ENCODE results near the gene MEAF6.
"Not testable (repeated sequence)": the region's sequence is repeated elsewhere in the genome, so short reads cannot be mapped to it uniquely, and the experiment has no call there.

The MEAF6 gene

GRCh38 chr1:37529888-37530287 lies 15.3 kb upstream of the MEAF6 start:
- not testable (repeated sequence) for DNase-seq

DNA sequence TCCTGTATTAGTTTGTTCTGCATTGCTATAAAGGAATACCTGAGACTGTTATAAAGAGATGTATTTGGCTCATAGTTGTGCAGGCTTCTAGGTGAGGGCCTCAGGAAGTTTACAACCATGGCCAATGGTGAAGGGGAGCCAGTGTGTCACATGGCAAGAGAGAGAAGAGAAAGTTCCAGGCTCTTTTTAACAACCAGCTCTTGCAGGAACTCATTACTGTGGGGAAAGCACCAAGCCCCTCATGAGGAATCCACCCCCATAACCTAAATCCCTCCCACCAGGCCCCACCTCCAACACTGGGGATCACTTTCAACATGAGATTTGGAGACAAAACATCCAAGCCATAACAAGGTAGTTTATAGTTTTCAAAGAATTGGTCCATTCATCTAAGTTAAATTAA lies 5.0 kb upstream of the MEAF6 start:
- DNase-seq = no peak

DNA sequence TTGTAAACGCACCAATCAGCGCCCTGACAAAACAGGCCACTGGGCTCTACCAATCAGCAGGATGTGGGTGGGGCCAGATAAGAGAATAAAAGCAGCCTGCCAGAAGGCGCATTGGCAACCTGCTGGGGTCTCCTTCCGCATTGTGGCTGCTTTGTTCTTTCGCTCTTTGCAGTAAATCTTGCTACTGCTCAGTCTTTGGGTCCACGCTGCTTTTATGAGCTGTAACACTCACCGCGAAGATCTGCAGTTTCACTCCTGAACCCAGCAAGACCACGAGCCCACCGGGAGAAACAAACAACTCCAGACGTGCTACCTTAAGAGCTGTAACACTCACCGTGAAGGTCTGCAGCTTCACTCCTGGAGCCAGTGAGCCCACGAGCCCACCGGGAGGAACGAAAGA lies 4.4 kb upstream of the MEAF6 start:
- DNase-seq = not testable (repeated sequence)

GRCh38 chr1:37518241-37518640 lies 3.7 kb upstream of the MEAF6 start:
- DNase-seq = not testable (repeated sequence)

DNA sequence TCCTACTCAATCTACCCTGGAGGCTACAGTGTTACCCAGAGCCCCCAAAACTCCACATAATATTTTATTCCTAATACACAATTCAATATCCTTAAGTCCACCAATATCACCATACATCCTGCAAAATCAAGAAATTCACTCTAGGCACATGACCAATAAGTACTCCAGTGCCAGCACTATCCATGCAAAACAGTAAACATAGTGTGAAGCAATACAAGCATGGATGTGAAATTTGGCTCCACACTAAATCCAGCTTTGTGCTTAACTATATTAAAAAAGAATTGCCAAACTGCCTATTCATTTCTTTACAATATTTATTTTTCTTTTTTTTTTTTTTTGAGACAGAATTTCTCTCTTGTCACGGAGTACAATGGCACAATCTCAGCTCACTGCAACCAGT lies 3.0 kb upstream of the MEAF6 start:
- DNase-seq = no peak

GRCh38 chr1:37515185-37516034 lies 844 bp upstream of the MEAF6 start:
- DNase-seq = no peak

DNA sequence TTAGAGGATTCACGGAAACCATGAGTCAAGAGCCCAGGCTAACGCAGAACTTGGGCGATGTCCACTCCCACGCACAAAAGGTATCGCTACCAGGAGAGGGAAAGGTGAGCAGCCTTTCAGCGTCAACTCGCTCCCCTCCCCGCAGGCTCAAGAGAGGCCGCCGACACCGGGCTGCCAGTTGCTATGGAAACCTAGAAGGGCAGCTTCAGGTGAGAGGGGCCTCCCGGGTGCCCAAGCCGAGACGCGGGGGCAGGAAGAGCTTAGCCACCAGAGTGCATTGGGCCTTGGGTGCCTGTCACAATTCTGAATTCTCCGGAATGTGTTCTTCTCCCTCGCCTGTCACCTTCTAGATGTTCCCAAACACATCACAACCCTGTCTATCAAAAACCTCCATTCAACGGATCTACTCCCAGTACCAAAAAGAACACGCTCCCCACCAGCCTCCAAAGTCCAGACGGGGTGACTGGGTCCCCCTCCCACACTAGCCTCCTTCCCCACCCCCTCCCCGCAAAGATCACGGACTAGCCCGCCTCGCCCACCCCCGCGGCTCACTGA lies 694 bp downstream of the MEAF6 start:
- DNase-seq = no peak

GRCh38 chr1:37509181-37509580 lies 5.4 kb downstream of the MEAF6 start:
- peak; percentile 21 for DNase-seq

- no peak for DNase-seq
Observed at GRCh38 chr1:37506740-37507139, 7.8 kb downstream of the MEAF6 start.

DNA sequence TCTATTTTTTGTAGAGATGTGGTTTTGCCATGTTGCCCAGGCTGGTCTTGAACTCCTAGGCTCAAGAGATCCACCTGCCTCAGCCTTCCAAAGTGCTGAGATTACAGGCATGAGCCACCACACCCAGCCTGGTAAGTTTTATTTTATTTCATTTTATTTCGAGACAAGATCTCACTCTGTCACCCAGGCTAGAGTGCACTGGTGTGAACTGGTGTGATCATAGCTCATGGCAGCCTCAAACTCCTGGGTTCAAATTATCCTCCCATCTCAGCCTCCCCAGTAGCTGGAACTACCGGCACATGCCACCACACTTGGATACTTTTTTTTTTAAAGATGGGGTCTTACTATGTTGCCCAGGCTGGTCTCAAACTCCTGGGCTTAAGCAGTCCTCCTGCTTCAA lies 11.8 kb downstream of the MEAF6 start:
- not testable (repeated sequence) for DNase-seq

DNA sequence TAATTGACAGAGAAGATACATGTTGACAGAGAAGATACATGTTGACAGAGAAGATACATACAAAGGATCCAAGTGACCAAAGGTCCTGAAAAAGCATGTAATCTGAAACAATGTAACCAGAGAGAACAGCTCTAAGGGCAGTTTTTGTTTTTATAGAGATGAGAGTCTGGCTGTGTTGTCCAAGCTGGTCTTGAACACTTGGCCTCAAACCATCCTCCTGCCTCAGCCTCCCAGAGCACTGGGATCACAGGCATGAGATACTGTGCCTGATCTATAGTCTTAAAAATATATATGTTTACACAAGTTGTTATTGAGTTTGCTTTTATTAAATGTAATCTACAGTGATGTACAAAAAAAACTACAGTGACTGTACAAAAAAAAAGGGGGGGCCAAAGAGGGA lies 12.5 kb downstream of the MEAF6 start:
- no peak for DNase-seq

DNA sequence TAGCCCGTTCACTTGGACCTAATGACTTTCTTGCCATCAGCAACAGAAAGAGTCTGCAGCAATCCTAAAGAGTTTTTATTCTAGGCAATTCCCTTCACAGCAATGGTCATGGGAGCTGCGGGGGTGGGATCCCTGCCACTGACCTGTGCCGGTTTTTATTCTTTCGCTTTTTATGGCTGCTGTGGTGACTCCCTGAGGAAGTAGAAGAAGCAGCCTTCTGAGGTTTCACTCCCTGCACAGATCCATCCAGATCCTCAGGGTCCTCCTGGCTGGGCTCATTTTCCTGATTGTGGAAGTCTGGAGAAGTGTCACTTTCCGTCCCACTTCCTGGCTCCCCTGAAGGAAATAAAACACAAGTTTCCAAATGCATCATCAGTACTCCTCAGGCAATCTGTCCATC lies 12.9 kb downstream of the MEAF6 start:
- DNase-seq = no peak

DNA sequence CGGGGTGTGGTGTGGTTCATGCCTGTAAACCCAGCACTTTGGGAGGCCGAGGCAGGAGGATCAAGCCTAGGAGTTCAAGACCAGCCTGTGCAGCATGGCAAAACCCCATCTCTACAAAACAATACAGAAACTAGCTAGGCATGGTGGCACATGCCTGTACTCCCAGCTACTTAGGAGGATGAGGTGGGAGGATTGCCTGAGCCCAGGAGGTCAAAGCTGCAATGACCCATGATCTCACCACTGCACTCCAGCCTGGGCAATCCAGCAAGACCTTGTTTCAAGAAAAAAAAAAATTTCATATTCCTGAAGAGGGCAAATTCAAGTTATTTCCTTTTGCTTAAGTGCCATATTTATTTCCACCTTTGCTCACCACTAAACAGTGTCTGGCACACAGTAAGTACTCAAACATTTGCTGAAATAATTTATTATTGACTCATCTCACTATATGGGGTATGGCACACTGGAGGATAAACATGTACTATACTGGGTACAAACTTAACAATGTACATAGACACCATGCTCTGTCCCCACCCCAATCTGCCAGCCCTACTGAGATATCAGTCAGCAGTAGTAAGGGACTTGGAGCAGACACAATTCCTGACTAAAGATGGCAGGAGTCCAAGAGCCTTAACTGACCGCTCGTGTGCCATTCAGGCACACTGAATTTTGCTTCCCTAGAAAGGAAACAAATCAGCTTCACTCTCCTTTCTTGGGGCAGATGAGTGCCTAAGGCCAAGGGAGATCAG lies 15.5 kb downstream of the MEAF6 start:
- DNase-seq = peak; percentile 27

- DNase-seq = no peak
Observed at GRCh38 chr1:37497832-37498231, 16.7 kb downstream of the MEAF6 start.

DNA sequence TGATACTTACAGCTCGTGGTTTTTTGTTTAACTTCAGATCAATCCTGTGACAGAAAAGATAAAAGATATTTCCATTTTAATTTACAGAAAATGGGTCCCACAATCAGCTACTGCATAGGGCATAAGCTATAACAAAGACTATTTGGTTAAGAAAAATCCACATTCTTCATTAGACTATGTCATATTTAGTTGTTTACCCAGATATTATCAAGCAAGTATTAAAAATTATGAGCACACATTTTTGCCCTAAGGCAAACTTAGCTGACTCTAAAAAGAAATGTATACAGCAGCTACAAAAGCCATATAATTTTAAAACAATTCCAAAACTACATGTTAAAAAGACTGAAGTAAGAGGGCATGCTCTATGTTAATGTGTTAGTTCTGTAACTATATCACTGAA lies 18.7 kb downstream of the MEAF6 start:
- DNase-seq = no peak

GRCh38 chr1:37493336-37494098 lies 21.0 kb downstream of the MEAF6 start:
- DNase-seq = no peak

GRCh38 chr1:37487619-37487984 lies 27.0 kb downstream of the MEAF6 start:
- DNase-seq = no peak

DNA sequence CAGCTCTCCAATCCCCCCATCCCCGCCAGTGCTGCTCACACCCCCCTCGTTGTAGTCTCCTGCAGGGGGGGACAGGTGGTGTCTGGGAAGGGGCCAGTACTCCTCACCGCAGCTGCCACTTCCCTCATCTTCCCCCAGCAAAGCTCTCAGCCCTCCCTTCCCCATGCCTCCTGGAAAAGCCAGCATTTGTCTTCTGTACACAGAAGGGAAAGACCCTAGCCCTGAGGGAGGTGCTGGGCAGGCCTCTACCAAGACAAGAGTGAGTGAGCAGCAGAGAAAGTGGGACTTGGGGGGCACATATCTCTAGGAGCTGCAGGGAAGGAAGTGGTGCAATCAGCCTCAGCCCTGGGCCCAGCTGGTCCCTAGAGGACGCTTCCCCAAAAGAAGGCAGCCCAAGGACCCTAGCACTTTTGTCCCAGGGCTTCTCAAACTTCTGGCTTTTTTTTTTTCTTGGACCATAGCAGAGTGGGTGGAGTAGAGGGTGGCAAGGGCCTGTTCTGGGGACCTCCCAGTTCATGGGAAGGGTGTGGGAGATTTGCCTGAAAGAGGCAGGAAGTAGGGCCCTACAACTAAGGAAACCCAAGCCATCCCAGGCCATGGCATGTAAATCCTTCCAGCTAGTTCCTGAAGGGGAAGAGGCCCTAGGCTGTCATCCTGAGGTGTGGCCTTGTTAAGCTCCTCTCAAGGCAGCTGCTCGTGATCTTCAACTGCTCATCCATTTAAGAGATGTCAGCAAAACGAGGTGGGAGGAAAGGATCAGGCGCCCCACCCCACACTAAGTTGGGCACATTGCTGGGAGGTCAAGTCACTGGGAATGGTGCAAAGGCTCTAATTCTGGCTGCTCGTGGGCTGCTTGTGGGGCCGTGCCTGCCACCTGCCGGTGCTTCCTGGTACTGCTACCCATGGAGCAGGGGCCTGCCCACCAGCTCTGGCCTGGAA lies 27.6 kb downstream of the MEAF6 start:
- DNase-seq = peak; percentile 62

DNA sequence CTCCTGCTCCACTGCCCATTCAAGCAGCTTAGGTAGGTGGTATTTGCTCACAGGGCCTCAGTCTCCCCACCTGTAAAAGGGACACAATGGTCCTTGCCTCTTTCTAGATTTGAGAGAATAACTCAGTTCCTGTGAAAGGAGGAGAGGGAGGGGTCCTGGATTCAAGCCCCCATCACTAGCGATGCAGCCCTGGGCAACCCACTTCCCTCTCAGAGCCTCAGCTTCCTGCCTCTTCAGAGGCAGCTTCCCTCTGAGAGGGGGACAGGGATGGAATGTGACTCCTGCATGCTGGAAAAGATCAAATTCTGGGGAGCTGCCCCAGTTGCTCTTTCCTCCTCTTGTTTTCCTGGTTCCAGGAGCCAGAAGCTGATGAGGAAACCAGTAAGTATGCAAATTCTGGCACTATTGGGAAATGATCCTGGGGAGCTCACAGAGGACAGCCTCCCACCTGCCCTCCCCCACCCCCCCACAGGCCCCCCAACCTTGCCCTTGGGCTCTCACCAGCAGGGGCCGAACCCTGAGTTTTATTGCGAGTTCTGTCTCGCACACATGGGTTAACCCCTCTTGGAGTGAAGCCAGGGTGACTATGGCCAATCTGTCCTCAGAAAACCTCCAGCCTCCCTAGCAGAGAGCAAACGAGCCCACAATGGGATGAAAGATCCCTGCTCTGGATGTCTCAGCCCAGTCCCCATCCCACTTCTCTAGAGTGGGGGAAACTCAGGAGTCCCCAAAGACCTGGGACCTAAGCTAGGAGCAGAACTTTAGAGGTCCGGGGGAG lies 28.5 kb downstream of the MEAF6 start:
- DNase-seq = no peak

DNA sequence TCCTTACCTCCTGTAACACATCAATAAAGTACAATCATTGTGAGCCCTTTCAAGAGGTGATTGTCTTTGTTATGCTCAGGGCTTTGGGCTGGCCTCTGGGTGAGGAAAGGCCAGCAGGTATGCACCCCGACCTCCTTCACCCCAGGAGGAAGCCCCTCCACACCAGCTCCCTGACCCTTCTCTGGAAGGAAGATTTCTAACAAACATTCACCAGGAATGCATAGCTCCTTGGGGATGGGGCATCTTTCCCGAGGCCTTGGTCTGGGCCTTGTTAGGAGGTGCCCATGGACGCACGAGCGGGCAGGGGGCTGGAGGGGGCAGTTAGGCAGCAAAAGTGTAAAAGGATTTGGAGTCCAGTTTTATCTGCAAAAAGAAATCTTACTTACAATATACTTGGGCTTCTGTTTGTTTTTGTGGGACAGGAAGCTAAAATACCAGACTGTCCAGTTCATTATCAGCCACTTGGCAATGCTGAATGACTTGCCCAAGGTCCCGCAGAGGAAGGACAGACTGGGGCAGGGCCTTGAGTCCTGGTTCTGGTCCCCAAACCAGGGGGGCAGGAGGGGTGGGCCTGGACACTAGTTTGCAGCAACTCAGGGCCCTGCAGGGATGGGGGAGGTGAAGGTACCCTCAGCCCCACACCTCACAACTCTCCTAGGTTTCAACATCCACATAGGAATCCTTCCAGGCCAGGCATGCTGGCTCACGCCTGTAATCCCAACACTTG lies 30.1 kb downstream of the MEAF6 start:
- DNase-seq = no peak

DNA sequence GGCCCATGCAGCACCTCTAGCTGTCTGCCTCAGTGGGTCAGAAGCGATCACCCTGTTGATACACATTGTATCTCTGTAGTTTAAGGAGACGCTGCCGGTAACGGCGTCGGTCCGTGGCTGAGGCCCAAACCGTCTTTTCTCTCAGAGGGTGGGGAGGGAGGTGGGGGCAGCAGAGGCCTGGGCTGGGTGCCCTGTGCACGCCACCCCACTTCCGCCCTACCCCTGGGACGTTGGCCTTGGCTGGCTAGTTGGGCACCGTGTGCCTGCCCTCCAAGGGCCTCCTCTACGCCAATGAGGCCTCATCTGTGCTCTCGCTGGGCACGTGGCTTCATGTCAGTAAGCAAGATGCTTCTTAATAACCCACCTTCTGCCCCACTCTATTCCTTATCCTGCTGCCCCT lies 30.8 kb downstream of the MEAF6 start:
- DNase-seq = no peak

Measured in fibroblast of skin of right quadriceps (primary cell).